Activated B cell treated with CpG ODN at 0.5 μM for 24 hours (primary cell): ENCODE data around the gene USHBP1. TPM values are rescaled to one million over a fixed set of nuclear protein-coding genes. Genes with fewer than 3 reads are reported as not detected.

Source experiments
- ATAC-seq: fragments of 200-7000 bp; cut with Tn5 transposase; one replicate; pipeline ENCODE4 v1.10.0; 2021; ENCODE audit warnings: low read depth, mild to moderate bottlenecking, moderate library complexity
- CTCF ChIA-PET: fragments of 350-600 bp; sonication (Branson Sonifier 250); formaldehyde crosslinking; loops from one replicate; lab custom pipeline; 2021; ENCODE audit warnings: antibody characterized with exemption; lab: Charles Lee
- POLR2A ChIA-PET: fragments of 350-600 bp; sonication (Branson Sonifier 250); formaldehyde crosslinking; loops from one replicate; lab custom pipeline; 2021; ENCODE audit warnings: antibody characterized with exemption; lab: Charles Lee
- DNase-seq: peaks from one replicate; pipeline ENCODE4 v3.0.0; 2022
- H3K27ac Mint-ChIP-seq: one replicate; pipeline ENCODE4 v1.8.0; 2020; ENCODE audit warnings: mixed read lengths
- H3K27me3 Mint-ChIP-seq: one replicate; pipeline ENCODE4 v1.8.0; 2021; ENCODE audit warnings: mixed read lengths
- H3K36me3 Mint-ChIP-seq: one replicate; pipeline ENCODE4 v1.8.0; 2021; ENCODE audit warnings: low read depth, mixed read lengths
- H3K4me1 Mint-ChIP-seq: one replicate; pipeline ENCODE4 v1.8.0; 2021; ENCODE audit warnings: mixed read lengths
- H3K4me3 Mint-ChIP-seq: one replicate; pipeline ENCODE4 v1.8.0; 2020; ENCODE audit warnings: mild to moderate bottlenecking, mixed read lengths
- H3K9me3 Mint-ChIP-seq: one replicate; pipeline ENCODE4 v1.8.0; 2020; ENCODE audit warnings: mixed read lengths
- intact Hi-C: fragments of 100-400 bp; cut with micrococcal nuclease; formaldehyde crosslinking; loops from one replicate; pipeline ENCODE4 v1.15.1; 2024
- total RNA-seq: library from RNA; stranded (reverse); gene quantifications from 2 replicates; pipeline ENCODE4 v1.2.3, GENCODE V29; 2022
- TF ChIP-seq, protein P1 (sequence below): fragments of 200-600 bp; IDR thresholded peaks from one replicate; pipeline ENCODE4 v1.8.0; 2022; ENCODE audit warnings: antibody characterized with exemption, mild to moderate bottlenecking

USHBP1 gene
- total RNA-seq, 1 donor from 2014 or later, result 0.42 TPM

DNA sequence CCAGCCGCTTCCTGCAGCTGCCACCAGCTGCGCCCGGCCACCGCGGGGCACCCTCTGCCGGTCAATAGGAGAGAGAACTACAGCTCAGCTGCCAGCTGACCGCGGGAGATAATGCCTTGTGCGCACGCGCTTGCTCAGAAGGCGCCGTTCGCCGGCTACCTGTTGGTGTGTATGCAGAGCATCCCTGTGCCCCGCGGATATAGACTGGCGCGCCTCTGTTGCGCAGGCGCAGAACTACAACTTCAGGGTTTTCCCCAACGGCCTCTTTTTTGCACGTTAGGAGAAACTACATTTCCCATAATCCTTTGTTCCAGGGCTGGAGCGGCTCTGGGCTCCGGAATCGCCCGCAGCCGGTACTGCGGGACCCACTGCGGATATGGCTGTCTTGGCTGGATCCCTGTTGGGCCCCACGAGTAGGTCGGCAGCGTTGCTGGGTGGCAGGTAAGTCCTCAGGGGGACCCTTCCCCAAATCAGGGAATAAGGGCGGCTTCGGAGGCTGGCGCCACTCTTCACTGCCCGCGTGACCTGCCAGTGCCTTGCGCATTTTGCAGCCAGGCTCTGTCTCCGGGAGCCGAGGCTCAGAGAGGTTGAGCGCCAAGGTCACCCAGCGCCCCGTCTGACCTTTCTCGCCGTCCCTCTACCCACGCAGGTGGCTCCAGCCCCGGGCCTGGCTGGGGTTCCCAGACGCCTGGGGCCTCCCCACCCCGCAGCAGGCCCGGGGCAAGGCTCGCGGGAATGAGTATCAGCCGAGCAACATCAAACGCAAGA is 41.2 kb upstream of the USHBP1 start, which contains the start of gene MRPL34:
Gene MRPL34, plus strand, starts transcription at position 356 of the 768 bp plus-strand sequence. Its CDS starts 21 bp downstream, at position 377.
- intact Hi-C loops, result loop anchor here (1.0 to 10.0 kb wide), 7 partner anchors 13 to 718 kb away; partner anchors contain the start of genes BABAM1 and GTPBP3
- H3K4me3 Mint-ChIP-seq, result peak within 1 kb of the TSS; percentile 88
- H3K9me3 Mint-ChIP-seq, result no peaks in the 10 kb centered on the region
- peak; percentile 69 for ATAC-seq
- ChIA-PET POLR2A (interaction anchor here (0.5 to 1.2 kb wide), 26 partner anchors 13 to 1227 kb away, joined by 3 to 19 read pairs (median 4); partner anchors contain the start of genes ANO8, BABAM1, MVB12A and USE1), CTCF (interaction anchor here (0.7 to 2.3 kb wide), 13 partner anchors 11 to 240 kb away, joined by 3 to 14 read pairs (median 4); partner anchors contain the start of genes ANKLE1, ANO8 and BABAM1)
- peaks cover 51% of the 10 kb centered on the region for H3K4me1 Mint-ChIP-seq
- DNase-seq, result peak; percentile 88
- H3K27me3 Mint-ChIP-seq, result no peaks in the 10 kb centered on the region
- TF ChIP-seq, protein P1, sequence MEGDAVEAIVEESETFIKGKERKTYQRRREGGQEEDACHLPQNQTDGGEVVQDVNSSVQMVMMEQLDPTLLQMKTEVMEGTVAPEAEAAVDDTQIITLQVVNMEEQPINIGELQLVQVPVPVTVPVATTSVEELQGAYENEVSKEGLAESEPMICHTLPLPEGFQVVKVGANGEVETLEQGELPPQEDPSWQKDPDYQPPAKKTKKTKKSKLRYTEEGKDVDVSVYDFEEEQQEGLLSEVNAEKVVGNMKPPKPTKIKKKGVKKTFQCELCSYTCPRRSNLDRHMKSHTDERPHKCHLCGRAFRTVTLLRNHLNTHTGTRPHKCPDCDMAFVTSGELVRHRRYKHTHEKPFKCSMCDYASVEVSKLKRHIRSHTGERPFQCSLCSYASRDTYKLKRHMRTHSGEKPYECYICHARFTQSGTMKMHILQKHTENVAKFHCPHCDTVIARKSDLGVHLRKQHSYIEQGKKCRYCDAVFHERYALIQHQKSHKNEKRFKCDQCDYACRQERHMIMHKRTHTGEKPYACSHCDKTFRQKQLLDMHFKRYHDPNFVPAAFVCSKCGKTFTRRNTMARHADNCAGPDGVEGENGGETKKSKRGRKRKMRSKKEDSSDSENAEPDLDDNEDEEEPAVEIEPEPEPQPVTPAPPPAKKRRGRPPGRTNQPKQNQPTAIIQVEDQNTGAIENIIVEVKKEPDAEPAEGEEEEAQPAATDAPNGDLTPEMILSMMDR, result no peak
- H3K27ac Mint-ChIP-seq, result peak within 1 kb of the TSS; percentile 91
- H3K36me3 Mint-ChIP-seq, result peaks cover 7% of the 10 kb centered on the region

DNA sequence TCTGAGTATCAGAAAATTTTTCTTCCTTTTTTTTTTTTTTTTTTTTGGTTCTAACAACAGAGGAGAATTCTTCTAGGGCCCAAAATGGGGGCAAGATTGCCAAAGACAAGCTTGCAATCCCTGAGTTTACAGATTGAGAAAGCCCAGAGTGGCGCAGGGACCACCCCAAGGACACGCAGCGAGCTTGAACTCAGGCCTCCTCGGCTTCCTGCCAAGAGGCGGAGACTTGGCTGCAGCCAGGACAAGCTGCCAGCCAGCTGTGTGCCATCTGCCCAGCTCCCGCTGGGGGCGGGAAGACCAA is 40.6 kb upstream of the USHBP1 start:
- Mint-ChIP-seq H3K36me3 (peaks cover 9% of the 10 kb centered on the region), H3K4me1 (peaks cover 45% of the 10 kb centered on the region), H3K27ac (peak overlapping the region; percentile 91), H3K4me3 (peak overlapping the region; percentile 88), H3K9me3 (no peaks in the 10 kb centered on the region), H3K27me3 (no peaks in the 10 kb centered on the region)
- TF ChIP-seq, protein P1, result no peak
- intact Hi-C loops, result loop anchor here (1.0 to 10.0 kb wide), 7 partner anchors 13 to 718 kb away; partner anchors contain the start of genes BABAM1 and GTPBP3
- ATAC-seq (no peak), DNase-seq (no peak)
- CTCF ChIA-PET, result interaction anchor here (0.7 to 2.3 kb wide), 13 partner anchors 11 to 239 kb away, joined by 3 to 14 read pairs (median 4); partner anchors contain the start of genes ANKLE1, ANO8 and BABAM1
- POLR2A ChIA-PET, result interaction anchor here (0.5 to 1.2 kb wide), 23 partner anchors 12 to 1226 kb away, joined by 3 to 19 read pairs (median 5); partner anchors contain the start of genes ANO8, BABAM1, MVB12A and USE1

DNA sequence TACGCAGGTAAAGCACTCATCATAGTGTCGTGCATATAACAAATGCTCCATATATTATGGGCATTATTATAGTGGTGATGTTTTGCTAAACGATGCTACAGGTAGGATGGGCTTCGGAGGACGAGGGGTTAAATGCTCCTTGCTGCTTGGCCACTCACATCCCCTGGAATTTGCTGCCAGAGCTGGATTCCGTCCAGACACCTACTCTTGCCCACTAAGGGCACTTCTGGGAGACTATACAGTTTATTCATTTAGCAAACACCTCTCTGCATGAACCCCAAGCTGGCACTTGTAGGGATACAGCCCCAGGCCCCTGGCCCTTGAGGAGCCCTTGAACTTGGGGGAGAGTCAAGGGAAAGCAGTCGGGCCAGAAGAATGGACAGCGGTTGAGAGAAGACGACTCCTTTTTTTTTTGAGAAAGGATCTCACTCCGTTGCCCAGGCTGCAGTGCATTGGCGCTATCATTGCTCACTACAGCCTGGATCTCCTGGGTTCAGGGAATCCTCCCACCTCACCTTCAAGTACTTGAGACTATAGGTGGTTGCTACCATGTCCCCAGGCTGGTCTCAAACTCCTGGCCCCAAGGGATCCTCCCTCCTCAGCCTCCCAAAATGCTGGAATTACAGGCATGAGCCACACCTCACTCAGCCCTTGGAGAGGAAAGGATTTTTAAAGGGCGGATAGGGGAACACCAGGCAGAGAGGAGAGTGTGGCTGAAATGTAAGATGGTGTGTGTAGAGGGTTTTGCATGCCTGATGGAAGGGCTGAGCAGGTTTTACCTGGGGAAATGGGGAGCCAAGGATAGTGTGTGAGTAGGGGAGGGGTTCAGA is 40.1 kb upstream of the USHBP1 start:
- DNase-seq, result no peak

DNA sequence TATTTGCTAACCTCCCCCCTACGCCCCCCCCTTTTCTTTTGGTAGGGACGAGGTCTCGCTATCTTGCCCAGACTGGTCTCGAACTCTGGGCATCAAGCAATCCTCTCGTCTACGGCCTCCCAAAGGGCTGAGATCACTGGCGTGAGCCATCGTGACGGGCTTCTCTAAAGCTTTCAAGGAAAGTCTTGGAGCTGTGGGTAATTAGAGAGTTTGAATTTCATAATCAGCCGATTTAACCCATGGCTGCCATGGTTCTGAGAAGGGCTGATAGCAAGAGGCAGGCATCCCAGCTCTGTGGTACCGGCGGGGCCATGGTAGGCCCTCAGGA is 39.4 kb upstream of the USHBP1 start:
- ATAC-seq (no peak), DNase-seq (no peak)
- H3K4me1 Mint-ChIP-seq, result peaks cover 37% of the 10 kb centered on the region
- no peaks in the 10 kb centered on the region for H3K27me3 Mint-ChIP-seq
- ChIA-PET POLR2A (interaction anchor here (0.6 to 1.6 kb wide), 6 partner anchors 12 to 888 kb away, joined by 3 to 6 read pairs (median 4); partner anchors contain the start of gene ANO8), CTCF (interaction anchor here (0.9 to 2.3 kb wide), 5 partner anchors 11 to 230 kb away, joined by 3 to 12 read pairs (median 3); no protein-coding TSS in a partner anchor)
- TF ChIP-seq, protein P1, result no peak
- H3K36me3 Mint-ChIP-seq, result peaks cover 5% of the 10 kb centered on the region
- no peaks in the 10 kb centered on the region for H3K9me3 Mint-ChIP-seq
- intact Hi-C loops, result loop anchor here (10.0 kb wide), 1 partner anchor 409 kb away; no protein-coding TSS in a partner anchor
- peak overlapping the region; percentile 77 for H3K4me3 Mint-ChIP-seq
- no peak overlapping the region for H3K27ac Mint-ChIP-seq

More for the DNA sequence above, 40.1 kb upstream of the USHBP1 start:
- Mint-ChIP-seq H3K4me3 (peak overlapping the region; percentile 88), H3K4me1 (peaks cover 44% of the 10 kb centered on the region), H3K27ac (peak overlapping the region; percentile 91), H3K27me3 (no peaks in the 10 kb centered on the region), H3K9me3 (no peaks in the 10 kb centered on the region), H3K36me3 (peaks cover 8% of the 10 kb centered on the region)
- intact Hi-C loops, result loop anchor here (1.0 to 10.0 kb wide), 7 partner anchors 12 to 717 kb away; partner anchors contain the start of genes BABAM1 and GTPBP3
- ChIA-PET CTCF (interaction anchor here (0.7 to 2.3 kb wide), 16 partner anchors 10 to 239 kb away, joined by 3 to 14 read pairs (median 4); partner anchors contain the start of genes ANKLE1, ANO8 and BABAM1), POLR2A (interaction anchor here (0.6 to 1.6 kb wide), 23 partner anchors 12 to 1226 kb away, joined by 3 to 19 read pairs (median 5); partner anchors contain the start of genes ANO8, BABAM1, MVB12A and USE1)
- TF ChIP-seq, protein P1, result no peak
- no peak for ATAC-seq
